WI38 (cell line): ENCODE measurements around the gene SSH3.

Source experiments
- H3K4me3 ChIP-seq: 2 replicates; pipeline ENCODE4 v1.5.1; 2011; ENCODE audit warnings: low read depth, mild to moderate bottlenecking, control low read depth, low read length
- TF ChIP-seq, protein P1 (sequence below): IDR thresholded peaks from 2 replicates; pipeline ENCODE4 v1.5.1; 2012; ENCODE audit warnings: low read depth, mild to moderate bottlenecking, control low read depth, low read length

SSH3 gene

DNA sequence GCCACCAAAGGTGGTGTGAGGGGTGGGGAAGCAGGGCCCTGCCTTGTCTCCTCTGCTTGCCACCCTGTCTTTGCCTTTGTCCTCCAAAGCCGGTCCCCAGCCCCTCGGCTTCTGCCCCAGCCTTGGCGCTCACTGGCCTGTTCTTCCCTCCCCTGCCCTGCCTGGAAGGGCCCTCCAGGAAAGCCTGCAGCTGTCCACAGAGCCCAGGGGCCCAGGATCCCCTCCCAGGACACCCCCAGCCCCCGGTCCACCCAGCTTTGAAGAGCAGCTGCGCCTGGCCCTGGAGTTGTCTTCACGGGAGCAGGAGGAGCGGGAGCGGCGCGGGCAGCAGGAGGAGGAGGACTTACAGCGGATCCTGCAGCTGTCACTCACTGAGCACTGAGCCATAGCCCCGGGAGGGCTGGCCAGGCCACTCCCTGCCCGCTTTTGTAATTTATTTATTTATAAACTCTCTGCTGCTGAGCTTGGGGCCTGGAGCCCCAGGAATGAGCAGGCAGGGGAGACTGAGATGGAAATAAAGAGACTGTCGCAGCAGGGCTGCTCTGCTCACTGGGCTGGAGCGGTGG is 1.3 kb upstream of the SSH3 start:
- H3K4me3 ChIP-seq = no peak overlapping the region

DNA sequence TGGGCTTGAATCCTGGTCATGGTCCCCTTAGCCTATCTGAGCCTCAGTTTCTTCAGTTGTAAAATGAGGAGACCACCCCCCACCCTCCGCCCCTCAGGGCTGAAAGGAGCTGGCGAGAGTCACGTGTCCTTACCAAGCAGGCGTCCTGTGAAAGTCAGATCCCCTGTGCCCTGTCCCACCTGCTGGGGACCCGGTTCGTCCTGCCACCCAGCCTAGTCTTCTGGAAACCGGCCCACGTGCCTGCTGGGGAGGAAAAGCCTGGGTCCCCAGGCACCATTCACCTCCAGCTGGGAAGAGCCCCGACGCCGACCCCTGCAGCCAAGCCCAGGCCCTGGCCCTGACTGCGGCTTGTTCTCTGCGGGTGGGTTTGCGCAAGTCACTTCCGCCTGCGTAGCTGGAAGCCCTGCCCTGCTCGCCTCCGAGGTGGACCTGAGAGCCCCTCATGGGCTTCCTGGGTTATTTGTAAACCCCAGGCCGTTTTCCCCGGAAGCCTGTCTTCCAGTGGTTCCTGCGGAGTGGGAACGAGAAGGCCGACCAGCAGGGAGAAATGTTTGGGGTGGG is 679 bp upstream of the SSH3 start:
- TF ChIP-seq, protein P1, sequence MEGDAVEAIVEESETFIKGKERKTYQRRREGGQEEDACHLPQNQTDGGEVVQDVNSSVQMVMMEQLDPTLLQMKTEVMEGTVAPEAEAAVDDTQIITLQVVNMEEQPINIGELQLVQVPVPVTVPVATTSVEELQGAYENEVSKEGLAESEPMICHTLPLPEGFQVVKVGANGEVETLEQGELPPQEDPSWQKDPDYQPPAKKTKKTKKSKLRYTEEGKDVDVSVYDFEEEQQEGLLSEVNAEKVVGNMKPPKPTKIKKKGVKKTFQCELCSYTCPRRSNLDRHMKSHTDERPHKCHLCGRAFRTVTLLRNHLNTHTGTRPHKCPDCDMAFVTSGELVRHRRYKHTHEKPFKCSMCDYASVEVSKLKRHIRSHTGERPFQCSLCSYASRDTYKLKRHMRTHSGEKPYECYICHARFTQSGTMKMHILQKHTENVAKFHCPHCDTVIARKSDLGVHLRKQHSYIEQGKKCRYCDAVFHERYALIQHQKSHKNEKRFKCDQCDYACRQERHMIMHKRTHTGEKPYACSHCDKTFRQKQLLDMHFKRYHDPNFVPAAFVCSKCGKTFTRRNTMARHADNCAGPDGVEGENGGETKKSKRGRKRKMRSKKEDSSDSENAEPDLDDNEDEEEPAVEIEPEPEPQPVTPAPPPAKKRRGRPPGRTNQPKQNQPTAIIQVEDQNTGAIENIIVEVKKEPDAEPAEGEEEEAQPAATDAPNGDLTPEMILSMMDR = no peak
- peak overlapping the region; percentile 74 for H3K4me3 ChIP-seq

More for the DNA sequence above, 1.3 kb upstream of the SSH3 start:
- TF ChIP-seq, protein P1 = no peak

GRCh38 chr11:67303835-67304411 is 593 bp downstream of the SSH3 start:
- peak overlapping the region; percentile 74 for H3K4me3 ChIP-seq
- TF ChIP-seq, protein P1 = no peak

DNA sequence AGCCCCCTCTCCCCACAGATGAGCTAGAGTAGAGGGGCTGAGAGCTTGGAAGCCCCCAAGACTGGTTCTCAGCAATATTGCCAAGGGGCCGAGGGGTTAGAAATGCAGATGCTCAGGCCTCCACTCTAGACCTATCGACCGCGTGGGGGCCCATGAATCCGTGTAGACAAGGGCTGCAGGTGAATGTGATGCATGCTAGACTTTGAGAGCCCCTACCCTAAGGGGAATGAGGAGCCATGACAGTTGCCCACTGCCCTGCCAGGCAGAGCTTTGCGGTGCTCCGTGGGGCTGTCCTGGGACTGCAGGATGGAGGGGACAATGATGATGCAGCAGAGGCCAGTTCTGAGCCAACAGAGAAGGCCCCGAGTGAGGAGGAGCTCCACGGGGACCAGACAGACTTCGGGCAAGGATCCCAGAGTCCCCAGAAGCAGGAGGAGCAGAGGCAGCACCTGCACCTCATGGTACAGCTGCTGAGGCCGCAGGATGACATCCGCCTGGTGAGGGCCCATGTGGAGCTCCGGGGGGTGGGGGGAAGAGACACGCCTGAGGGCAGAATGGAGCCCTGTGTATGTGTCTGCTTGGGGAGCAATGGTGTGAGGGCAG is 1.3 kb downstream of the SSH3 start:
- TF ChIP-seq, protein P1 = no peak
- peak overlapping the region; percentile 74 for H3K4me3 ChIP-seq

DNA sequence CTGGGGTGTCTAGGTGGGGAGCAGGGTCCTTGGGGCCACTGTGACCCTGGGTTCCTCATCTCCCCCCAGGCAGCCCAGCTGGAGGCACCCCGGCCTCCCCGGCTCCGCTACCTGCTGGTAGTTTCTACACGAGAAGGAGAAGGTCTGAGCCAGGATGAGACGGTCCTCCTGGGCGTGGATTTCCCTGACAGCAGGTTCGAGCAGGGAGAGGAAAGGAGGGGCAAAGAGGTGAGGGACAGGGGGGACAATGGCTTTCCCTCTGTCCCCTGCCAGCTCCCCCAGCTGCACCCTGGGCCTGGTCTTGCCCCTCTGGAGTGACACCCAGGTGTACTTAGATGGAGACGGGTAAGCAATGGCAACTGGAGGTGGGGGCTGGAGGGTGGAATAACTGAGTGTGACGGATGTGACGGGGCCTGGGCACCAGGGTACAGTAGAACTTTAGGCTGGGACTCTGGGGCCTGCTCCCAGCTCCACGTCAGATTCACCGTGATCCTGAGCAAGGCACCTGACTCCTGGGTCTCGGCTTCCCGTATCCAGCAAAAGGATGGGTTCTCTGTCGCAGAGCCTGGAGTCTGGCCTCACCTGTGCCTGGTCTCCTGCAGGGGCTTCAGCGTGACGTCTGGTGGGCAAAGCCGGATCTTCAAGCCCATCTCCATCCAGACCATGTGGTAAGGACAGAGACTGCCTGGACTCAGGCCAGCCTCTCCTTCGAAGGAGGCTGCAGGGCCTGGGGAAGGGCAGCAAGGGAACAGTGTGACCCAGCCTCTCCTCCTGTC is 3.6 kb downstream of the SSH3 start:
- TF ChIP-seq, protein P1 = no peak

DNA sequence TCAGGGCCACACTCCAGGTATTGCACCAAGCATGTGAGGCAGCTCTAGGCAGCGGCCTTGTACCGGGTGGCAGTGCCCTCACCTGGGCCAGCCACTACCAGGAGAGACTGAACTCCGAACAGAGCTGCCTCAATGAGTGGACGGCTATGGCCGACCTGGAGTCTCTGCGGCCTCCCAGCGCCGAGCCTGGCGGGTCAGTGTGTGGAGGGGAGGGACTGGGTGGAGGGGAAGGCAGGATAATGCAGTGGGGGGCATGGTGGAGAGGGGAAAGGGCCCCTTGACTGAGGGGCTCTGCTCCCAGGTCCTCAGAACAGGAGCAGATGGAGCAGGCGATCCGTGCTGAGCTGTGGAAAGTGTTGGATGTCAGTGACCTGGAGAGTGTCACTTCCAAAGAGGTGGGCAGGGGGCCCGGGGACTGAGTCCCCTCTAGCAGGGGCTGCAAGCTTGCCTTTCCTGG is 4.2 kb downstream of the SSH3 start:
- TF ChIP-seq, protein P1 = no peak
- no peak overlapping the region for H3K4me3 ChIP-seq

More for the DNA sequence above, 3.6 kb downstream of the SSH3 start:
- H3K4me3 ChIP-seq = no peak overlapping the region
